SK-N-SH (cell line): ENCODE measurements around the gene CLTCL1. TPM values are rescaled to one million over a fixed set of nuclear protein-coding genes. Genes with fewer than 3 reads are reported as not detected.
"Not testable (repeated sequence)": the region's sequence is repeated elsewhere in the genome, so short reads cannot be mapped to it uniquely, and the experiment has no call there.

ENCODE experiments used
- CTCF ChIA-PET: fragments of 300-600, 350-600 bp; formaldehyde crosslinking; extraction: SDS; loops from one replicate; lab custom pipeline; 2021; lab: Yijun Ruan, JAX
- POLR2A ChIA-PET: fragments of 350-600 bp; sonication (Branson Sonifier 250); formaldehyde crosslinking; extraction: SDS; loops from one replicate; lab custom pipeline; 2020; ENCODE audit warnings: antibody characterized with exemption, inconsistent platforms; lab: Yijun Ruan, JAX
- DNase-seq: peaks from one replicate; pipeline ENCODE4 v3.0.0; 2012
- H2AFZ ChIP-seq: fragments of 200-600 bp; sonication (generic); 2 replicates; pipeline ENCODE4 v1.8.1; 2016; ENCODE audit warnings: antibody characterized with exemption, mild to moderate bottlenecking, low read depth
- H3F3A ChIP-seq: fragments of 200-600 bp; sonication (generic); replicated peaks from 2 replicates; pipeline ENCODE3; 2016; ENCODE audit warnings: antibody characterized with exemption, mild to moderate bottlenecking; ENCODE audit not compliant: insufficient read depth
- H3K27ac ChIP-seq, 2 experiments: fragments of 200-500 bp in 1 of 2; fragments of 200-600 bp in 1 of 2; sonication (Bioruptor generic) in 1 of 2; sonication (generic), shearing (Covaris generic) in 1 of 2; 2 replicates each; pipeline versions ENCODE4 v1.5.1 to v1.6.1; 2014 to 2016; ENCODE audit warnings: low read depth in 2 of 2, inconsistent platforms in 1 of 2, low read length in 1 of 2, mild to moderate bottlenecking in 1 of 2, mixed read lengths in 1 of 2
- H3K27me3 ChIP-seq: fragments of 200-600 bp; sonication (generic), shearing (Covaris generic); 2 replicates; pipeline ENCODE4 v1.6.1; 2016; ENCODE audit warnings: mixed run types; ENCODE audit not compliant: insufficient read depth
- H3K36me3 ChIP-seq, 2 experiments: fragments of 200-500 bp in 1 of 2; fragments of 200-600 bp in 1 of 2; sonication (Bioruptor generic) in 1 of 2; sonication (generic) in 1 of 2; replicated peaks in 1 of 2; 2 replicates each; pipeline versions ENCODE3 to v1.5.1; 2014 to 2016; ENCODE audit warnings: low read length in 1 of 2, mild to moderate bottlenecking in 1 of 2; ENCODE audit not compliant: insufficient read depth in 2 of 2, control insufficient read depth in 1 of 2
- H3K4me1 ChIP-seq, 2 experiments: fragments of 200-500 bp in 1 of 2; fragments of 200-600 bp in 1 of 2; sonication (Bioruptor generic) in 1 of 2; sonication (generic), shearing (Covaris generic) in 1 of 2; 2 replicates each; pipeline versions ENCODE4 v1.5.1 to v1.6.1; 2014 to 2016; ENCODE audit warnings: low read depth in 1 of 2, low read length in 1 of 2, mixed run types in 1 of 2; ENCODE audit not compliant: insufficient read depth in 2 of 2, control insufficient read depth in 1 of 2
- H3K4me2 ChIP-seq: fragments of 200-600 bp; sonication (generic), shearing (Covaris generic); 2 replicates; pipeline ENCODE4 v1.6.1; 2017; ENCODE audit warnings: mixed run types
- H3K4me3 ChIP-seq, 2 experiments: fragments of 200-500 bp in 1 of 2; fragments of 200-600 bp in 1 of 2; sonication (Bioruptor generic) in 1 of 2; sonication (generic), shearing (Covaris generic) in 1 of 2; 2 replicates each; pipeline versions ENCODE4 v1.5.1 to v1.8.1; 2014 to 2016; ENCODE audit warnings: low read depth in 2 of 2, inconsistent platforms in 1 of 2, low read length in 1 of 2, mild to moderate bottlenecking in 1 of 2, mixed read lengths in 1 of 2, moderate library complexity in 1 of 2
- H3K79me2 ChIP-seq: fragments of 200-600 bp; sonication (generic); 2 replicates; pipeline ENCODE4 v1.8.1; 2017; ENCODE audit warnings: mild to moderate bottlenecking; ENCODE audit not compliant: insufficient read depth
- H3K9ac ChIP-seq: fragments of 200-600 bp; sonication (generic); 2 replicates; pipeline ENCODE4 v1.6.1; 2017; ENCODE audit warnings: mixed run types
- H3K9me2 ChIP-seq: fragments of 200-600 bp; sonication (generic); 2 replicates; pipeline ENCODE4 v1.6.1; 2017; ENCODE audit warnings: mixed run types
- H3K9me3 ChIP-seq: fragments of 200-600 bp; sonication (generic); 2 replicates; pipeline ENCODE4 v1.6.1; 2017; ENCODE audit warnings: mixed run types, mild to moderate bottlenecking, moderate library complexity
- H4K20me1 ChIP-seq: fragments of 200-600 bp; sonication (generic); 2 replicates; pipeline ENCODE4 v1.6.1; 2017; ENCODE audit warnings: mild to moderate bottlenecking, mixed run types; ENCODE audit not compliant: insufficient read depth
- FOSL2 ChIP-seq: IDR thresholded peaks from 2 replicates; pipeline ENCODE4 v1.4.0; 2012; ENCODE audit warnings: low read depth, mild to moderate bottlenecking, moderate library complexity, borderline replicate concordance
- FOXJ3 ChIP-seq: sonication (generic); formaldehyde crosslinking; IDR thresholded peaks from 2 replicates; pipeline ENCODE4 v1.5.1; 2020; ENCODE audit warnings: mild to moderate bottlenecking, missing genetic modification reagents
- GABPA ChIP-seq: IDR thresholded peaks from 2 replicates; pipeline ENCODE4 v1.4.0; 2012; ENCODE audit warnings: low read depth, mild to moderate bottlenecking
- GATA2 ChIP-seq: sonication (generic); formaldehyde crosslinking; IDR thresholded peaks from 2 replicates; pipeline ENCODE4 v1.5.0; 2020; ENCODE audit warnings: mild to moderate bottlenecking, missing genetic modification reagents
- MEF2A ChIP-seq: IDR thresholded peaks from 2 replicates; pipeline ENCODE4 v1.4.0; 2012; ENCODE audit warnings: low read depth, borderline replicate concordance
- NFIC ChIP-seq: IDR thresholded peaks from 2 replicates; pipeline ENCODE4 v1.4.0; 2012; ENCODE audit warnings: borderline replicate concordance
- RCOR1 ChIP-seq: fragments of 150-350 bp; IDR thresholded peaks from 2 replicates; pipeline ENCODE4 v1.6.1; 2017; ENCODE audit warnings: antibody characterized with exemption, low read length
- RFX5 ChIP-seq: IDR thresholded peaks from 2 replicates; pipeline ENCODE4 v1.6.1; 2012; ENCODE audit warnings: mild to moderate bottlenecking, improper control_type of control experiment, low read length
- RXRA ChIP-seq: IDR thresholded peaks from 2 replicates; pipeline ENCODE4 v1.4.0; 2012; ENCODE audit warnings: low read depth, mild to moderate bottlenecking, borderline replicate concordance
- TCF12 ChIP-seq: IDR thresholded peaks from 2 replicates; pipeline ENCODE4 v1.4.0; 2012
- WGBS: methylation state at CpG from one replicate; pipeline ENCODE4 v1.1.6; 2017; ENCODE audit warnings: low lambda C conversion rate; 5-methylcytosine and 5-hydroxymethylcytosine counted together
- polyA plus RNA-seq, 3 experiments: library from polyadenylated mRNA; depleted of rRNA; stranded (reverse); fragments of >200 nt; gene quantifications; 2 replicates each; pipeline ENCODE4 v1.2.3, GENCODE V29; 2012
- TF ChIP-seq, protein P1 (sequence below): fragments of 150-350 bp; IDR thresholded peaks from 2 replicates; pipeline ENCODE4 v1.6.1; 2016; ENCODE audit warnings: mild to moderate bottlenecking, low read depth, low read length

Gene CLTCL1
- polyA plus RNA-seq, 1 of the 3 experiments (the other 2 are of a cell fraction) = 6.7 TPM

DNA sequence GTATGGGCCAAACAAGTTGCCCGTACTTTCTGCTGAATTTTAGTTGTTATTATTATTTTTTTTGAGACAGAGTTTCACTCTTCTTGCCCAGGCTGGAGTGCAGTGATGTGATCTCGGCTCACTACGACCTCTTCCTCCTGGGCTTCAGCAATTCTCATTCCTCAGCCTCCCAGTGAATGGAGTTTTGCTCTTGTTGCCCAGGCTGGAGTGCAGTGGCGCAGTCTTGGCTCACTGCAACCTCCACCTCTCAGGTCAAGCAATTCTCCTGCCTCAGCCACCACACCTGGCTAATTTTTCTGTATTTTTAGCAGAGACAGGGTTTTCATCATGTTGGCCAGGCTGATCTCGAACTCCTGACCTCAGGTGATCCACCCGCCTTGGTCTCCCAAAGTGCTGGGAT, 15.0 kb upstream of the CLTCL1 start:
- H4K20me1 ChIP-seq, H3K9me3 ChIP-seq, H3F3A ChIP-seq, H3K79me2 ChIP-seq, H3K9ac ChIP-seq, H3K4me1 ChIP-seq, H3K27me3 ChIP-seq, H3K9me2 ChIP-seq, POLR2A ChIA-PET, H3K4me2 ChIP-seq, CTCF ChIA-PET, H3K27ac ChIP-seq, H3K4me3 ChIP-seq, H2AFZ ChIP-seq, H3K36me3 ChIP-seq, DNase-seq: not testable (repeated sequence)
- 67% methylated on average over 6 of the region's 6 CpGs for WGBS

GRCh38 chr22:19304547-19304946, 13.0 kb upstream of the CLTCL1 start:
- ChIA-PET POLR2A (no interaction called here), CTCF (no interaction called here)
- Histone ChIP-seq H3K36me3 (no peaks in the 10 kb centered on the region), H2AFZ (no peak overlapping the region), H3K9ac (no peak overlapping the region), H3K4me2 (no peak overlapping the region), H3K4me1 (no peaks in the 10 kb centered on the region), H3K79me2 (no peaks in the 10 kb centered on the region), H3K4me3 (no peak overlapping the region), H3F3A (no peaks in the 10 kb centered on the region), H3K9me3 (no peaks in the 10 kb centered on the region), H3K9me2 (no peaks in the 10 kb centered on the region), H4K20me1 (no peaks in the 10 kb centered on the region), H3K27me3 (no peaks in the 10 kb centered on the region), H3K27ac (no peak overlapping the region)
- no peak for DNase-seq
- no peak for TF ChIP-seq GATA2 (CRISPR knock-in tag)
- TF ChIP-seq, protein P1, sequence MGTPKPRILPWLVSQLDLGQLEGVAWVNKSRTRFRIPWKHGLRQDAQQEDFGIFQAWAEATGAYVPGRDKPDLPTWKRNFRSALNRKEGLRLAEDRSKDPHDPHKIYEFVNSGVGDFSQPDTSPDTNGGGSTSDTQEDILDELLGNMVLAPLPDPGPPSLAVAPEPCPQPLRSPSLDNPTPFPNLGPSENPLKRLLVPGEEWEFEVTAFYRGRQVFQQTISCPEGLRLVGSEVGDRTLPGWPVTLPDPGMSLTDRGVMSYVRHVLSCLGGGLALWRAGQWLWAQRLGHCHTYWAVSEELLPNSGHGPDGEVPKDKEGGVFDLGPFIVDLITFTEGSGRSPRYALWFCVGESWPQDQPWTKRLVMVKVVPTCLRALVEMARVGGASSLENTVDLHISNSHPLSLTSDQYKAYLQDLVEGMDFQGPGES = no peak
- no peak for TF ChIP-seq MEF2A
- no peak for TF ChIP-seq FOXJ3 (CRISPR knock-in tag)
- TF ChIP-seq NFIC = no peak
- TF ChIP-seq GABPA = no peak
- TF ChIP-seq RCOR1 = no peak
- WGBS = 78% methylated on average over 5 of the region's 5 CpGs

- no peaks in the 10 kb centered on the region for H3K79me2 ChIP-seq
- CTCF ChIA-PET = no interaction called here
- H3K4me1 ChIP-seq = no peaks in the 10 kb centered on the region
- H2AFZ ChIP-seq = no peak overlapping the region
- no peaks in the 10 kb centered on the region for H3K9me3 ChIP-seq
- no peak for DNase-seq
- no peaks in the 10 kb centered on the region for H3K27me3 ChIP-seq
- no peaks in the 10 kb centered on the region for H4K20me1 ChIP-seq
- H3K4me3 ChIP-seq = no peak overlapping the region
- POLR2A ChIA-PET = no interaction called here
- no peak overlapping the region for H3K27ac ChIP-seq
- H3K36me3 ChIP-seq = no peaks in the 10 kb centered on the region
- TF ChIP-seq RFX5 (no peak), FOSL2 (no peak), TCF12 (no peak), RXRA (no peak), MEF2A (no peak)
- H3K9me2 ChIP-seq = no peaks in the 10 kb centered on the region
- H3K4me2 ChIP-seq = no peak overlapping the region
- WGBS = 0% methylated on average over 1 of the region's 1 CpG
- no peaks in the 10 kb centered on the region for H3F3A ChIP-seq
- no peak overlapping the region for H3K9ac ChIP-seq
Observed at GRCh38 chr22:19303785-19304184, 12.3 kb upstream of the CLTCL1 start.
